Activated T-helper 2 cell treated with anti-CD3 and anti-CD28 coated beads, Interferon-gamma antibody, Interleukin-2, Interleukin-4, amounts not matched to agents 10 μg/mL and 5 μg/mL and 100 μg/mL, durations not matched to agents 14 hours and 24 hours and 36 hours (primary cell): ENCODE data around the gene DGKD. TPM values are rescaled to one million over a fixed set of nuclear protein-coding genes. Genes with fewer than 3 reads are reported as not detected.
A peak's percentile ranks its signal among the peaks of the same experiment; 100 is the strongest.
"Not testable (repeated sequence)": the region's sequence is repeated elsewhere in the genome, so short reads cannot be mapped to it uniquely, and the experiment has no call there.

Experiments used
- DNase-seq: peaks from one replicate; pipeline ENCODE4 v3.0.0; 2021; ENCODE audit warnings: low spot score
- H3K27ac Mint-ChIP-seq: one replicate; pipeline ENCODE4 v1.8.0; 2021; ENCODE audit warnings: mixed read lengths
- H3K27me3 Mint-ChIP-seq: one replicate; pipeline ENCODE4 v1.8.0; 2021; ENCODE audit warnings: low read depth, mixed read lengths
- H3K36me3 Mint-ChIP-seq: one replicate; pipeline ENCODE4 v1.8.0; 2021; ENCODE audit warnings: low read depth, mixed read lengths
- H3K4me1 Mint-ChIP-seq: one replicate; pipeline ENCODE4 v1.8.0; 2021; ENCODE audit warnings: low read depth, mixed read lengths
- H3K4me3 Mint-ChIP-seq: one replicate; pipeline ENCODE4 v1.8.0; 2021; ENCODE audit warnings: low read depth, mild to moderate bottlenecking, moderate library complexity, mixed read lengths
- H3K9me3 Mint-ChIP-seq: one replicate; pipeline ENCODE4 v1.8.0; 2021; ENCODE audit warnings: mixed read lengths
- intact Hi-C: fragments of 100-400 bp; cut with micrococcal nuclease; formaldehyde crosslinking; loops from one replicate; pipeline ENCODE4 v1.15.1; 2023
- total RNA-seq: library from RNA; stranded (reverse); gene quantifications from 2 replicates; pipeline ENCODE4 v1.2.3, GENCODE V29; 2022

Gene DGKD
- total RNA-seq, 1 donor from 2014 or later: 58.3 TPM

GRCh38 chr2:233384811-233385488 lies 30.7 kb downstream of the DGKD start:
- no peaks in the 10 kb centered on the region for H3K9me3 Mint-ChIP-seq
- H3K36me3 Mint-ChIP-seq: peaks cover 28% of the 10 kb centered on the region
- intact Hi-C loops: loop anchor here (10.0 kb wide), 1 partner anchor 60 kb away; no protein-coding TSS in a partner anchor
- H3K4me3 Mint-ChIP-seq: peak overlapping the region; percentile 71
- peak overlapping the region; percentile 95 for H3K27ac Mint-ChIP-seq
- no peak for DNase-seq
- no peaks in the 10 kb centered on the region for H3K27me3 Mint-ChIP-seq
- H3K4me1 Mint-ChIP-seq: peaks cover 61% of the 10 kb centered on the region

- no peaks in the 10 kb centered on the region for H3K27me3 Mint-ChIP-seq
- intact Hi-C loops: loop anchor here (2.0 to 10.0 kb wide), 2 partner anchors 55 to 59 kb away; no protein-coding TSS in a partner anchor
- peaks cover 58% of the 10 kb centered on the region for H3K4me1 Mint-ChIP-seq
- peaks cover 33% of the 10 kb centered on the region for H3K36me3 Mint-ChIP-seq
- no peaks in the 10 kb centered on the region for H3K9me3 Mint-ChIP-seq
- peak overlapping the region; percentile 71 for H3K4me3 Mint-ChIP-seq
- DNase-seq: no peak
- peak overlapping the region; percentile 95 for H3K27ac Mint-ChIP-seq
Measured at GRCh38 chr2:233385489-233386044, 31.3 kb downstream of the DGKD start.

DNA sequence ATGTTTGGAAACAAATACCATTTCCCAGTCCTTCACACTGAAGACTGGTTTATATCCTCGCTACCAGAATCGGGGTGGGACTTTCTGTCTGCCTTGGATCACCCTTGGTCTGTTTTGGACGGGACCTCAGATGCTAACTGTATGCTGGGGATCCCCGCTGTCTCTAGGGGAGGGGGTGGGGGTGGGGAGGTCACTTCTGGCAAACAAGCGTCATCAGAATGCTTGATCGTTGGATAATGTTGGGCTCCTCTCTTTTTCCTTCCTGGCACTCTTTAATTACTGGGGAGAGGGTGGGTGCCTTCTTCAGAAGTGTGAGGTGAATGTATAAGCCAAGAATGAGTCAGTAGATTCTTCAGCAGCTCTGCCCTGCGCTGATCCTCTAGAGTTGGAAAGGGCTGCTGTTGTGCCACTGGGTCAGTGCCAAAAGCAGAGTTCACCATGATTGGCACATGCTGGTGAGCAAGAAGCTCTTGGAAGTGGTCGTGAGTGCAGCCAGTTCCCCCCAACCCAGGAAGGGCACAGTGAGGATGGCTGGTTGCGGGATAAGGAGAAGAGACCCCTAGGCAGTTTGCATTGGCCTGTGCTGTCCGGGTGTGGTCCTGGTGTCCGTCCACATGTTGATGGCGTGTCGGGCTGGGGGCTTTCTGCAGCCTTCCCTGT lies 32.2 kb downstream of the DGKD start:
- no peaks in the 10 kb centered on the region for H3K27me3 Mint-ChIP-seq
- DNase-seq: no peak
- intact Hi-C loops: loop anchor here (2.0 to 10.0 kb wide), 2 partner anchors 56 to 58 kb away; no protein-coding TSS in a partner anchor
- H3K27ac Mint-ChIP-seq: peak overlapping the region; percentile 95
- H3K4me3 Mint-ChIP-seq: peak overlapping the region; percentile 71
- peaks cover 33% of the 10 kb centered on the region for H3K36me3 Mint-ChIP-seq
- H3K9me3 Mint-ChIP-seq: no peaks in the 10 kb centered on the region
- peaks cover 48% of the 10 kb centered on the region for H3K4me1 Mint-ChIP-seq

DNA sequence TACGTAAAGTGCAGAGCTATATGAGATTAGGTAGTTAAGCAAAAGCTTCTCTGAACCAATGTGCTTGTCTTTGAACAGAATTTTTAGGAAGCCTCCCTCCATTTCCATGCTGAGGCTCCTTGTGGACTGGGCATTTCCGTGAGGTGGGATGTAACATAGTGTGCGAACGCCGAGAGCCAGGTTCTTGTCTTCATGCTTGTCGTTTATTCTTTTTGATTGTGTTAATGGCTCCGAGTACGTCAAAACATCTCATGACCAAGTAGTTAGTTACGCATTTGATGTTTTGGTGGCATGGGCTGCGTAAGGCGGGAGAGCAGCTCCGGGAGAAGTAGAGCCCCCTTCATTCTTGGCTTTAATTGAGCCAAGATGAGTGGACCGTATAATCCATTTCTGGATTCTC lies 32.9 kb downstream of the DGKD start:
- H3K27me3 Mint-ChIP-seq: no peaks in the 10 kb centered on the region
- peaks cover 37% of the 10 kb centered on the region for H3K36me3 Mint-ChIP-seq
- H3K9me3 Mint-ChIP-seq: no peaks in the 10 kb centered on the region
- intact Hi-C loops: loop anchor here (2.0 to 10.0 kb wide), 2 partner anchors 56 to 58 kb away; no protein-coding TSS in a partner anchor
- peaks cover 47% of the 10 kb centered on the region for H3K4me1 Mint-ChIP-seq
- H3K4me3 Mint-ChIP-seq: peak overlapping the region; percentile 13
- DNase-seq: no peak
- peak overlapping the region; percentile 63 for H3K27ac Mint-ChIP-seq

DNA sequence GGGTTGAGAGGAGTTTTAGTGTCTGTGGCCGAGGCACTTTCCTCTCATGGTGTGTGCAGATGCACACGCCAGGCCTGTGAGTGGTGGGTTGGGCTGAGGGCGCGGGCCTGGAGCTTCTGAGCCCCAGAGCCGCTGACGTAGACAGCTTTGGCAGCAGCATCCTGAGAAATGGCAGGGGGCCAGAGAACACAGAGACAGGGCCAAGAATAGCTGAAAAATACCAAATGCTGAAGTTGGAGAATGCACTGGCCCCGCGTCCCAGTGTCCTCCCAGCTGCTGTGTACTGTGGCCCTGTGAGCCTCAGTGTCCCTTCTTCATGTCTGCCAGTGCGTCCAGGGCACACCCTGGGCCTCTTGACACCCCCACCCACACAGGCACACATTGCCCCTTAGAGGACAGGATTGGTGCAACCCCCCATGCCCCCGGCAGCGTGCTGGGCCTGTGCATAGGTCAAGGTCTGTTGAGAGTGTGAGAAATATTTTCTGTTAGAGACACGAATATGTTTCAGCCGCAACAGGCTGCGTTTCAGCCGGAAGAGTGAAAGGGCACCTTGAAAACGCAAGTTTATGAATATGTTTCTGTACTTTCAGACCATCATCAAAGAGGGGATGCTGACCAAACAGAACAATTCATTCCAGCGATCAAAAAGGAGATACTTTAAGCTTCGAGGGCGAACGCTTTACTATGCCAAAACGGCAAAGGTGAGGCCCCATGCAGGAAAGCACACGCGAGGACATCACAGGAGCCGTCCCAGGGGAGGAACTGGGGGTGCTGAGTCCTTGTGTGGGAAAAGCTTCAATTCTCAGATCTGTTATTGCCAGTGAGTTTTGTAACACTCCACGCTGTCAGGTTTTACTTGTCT lies 33.6 kb downstream of the DGKD start:
- intact Hi-C loops: loop anchor here (2.0 to 10.0 kb wide), 2 partner anchors 57 kb away; no protein-coding TSS in a partner anchor
- Mint-ChIP-seq H3K27ac (no peak overlapping the region), H3K9me3 (no peaks in the 10 kb centered on the region), H3K4me1 (peaks cover 40% of the 10 kb centered on the region), H3K27me3 (no peaks in the 10 kb centered on the region), H3K4me3 (no peak overlapping the region), H3K36me3 (peaks cover 31% of the 10 kb centered on the region)
- no peak for DNase-seq

DNA sequence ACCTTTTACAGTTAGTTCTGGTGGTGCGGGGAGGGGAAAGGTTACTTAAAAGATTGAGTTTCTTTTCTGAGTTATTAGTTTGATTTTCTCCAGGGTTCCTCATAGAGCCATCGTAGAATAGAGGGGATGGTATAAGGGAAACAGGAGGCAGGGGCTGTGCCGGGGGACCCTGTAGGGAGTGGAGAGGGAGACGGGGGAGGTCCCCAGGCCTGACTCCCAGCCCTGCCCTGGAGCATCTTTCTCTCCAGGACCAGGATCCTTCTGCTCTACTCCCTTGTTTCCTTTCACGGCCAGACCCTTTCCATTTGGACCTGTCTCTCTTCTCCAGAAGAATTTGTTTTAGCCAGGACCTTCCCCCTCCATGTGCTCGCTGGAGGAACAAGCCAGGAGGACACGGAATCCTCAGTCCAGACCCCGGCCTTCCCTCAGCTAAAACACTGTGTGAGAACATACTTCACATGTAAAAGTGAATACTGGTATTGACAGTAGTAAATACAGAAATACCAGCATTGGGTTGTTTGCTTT lies 35.4 kb downstream of the DGKD start:
- Mint-ChIP-seq H3K27ac (no peak overlapping the region), H3K27me3 (no peaks in the 10 kb centered on the region), H3K4me1 (peaks cover 33% of the 10 kb centered on the region), H3K36me3 (peaks cover 31% of the 10 kb centered on the region), H3K9me3 (no peaks in the 10 kb centered on the region), H3K4me3 (no peak overlapping the region)
- DNase-seq: no peak
- intact Hi-C loops: loop anchor here (10.0 kb wide), 1 partner anchor 55 kb away; no protein-coding TSS in a partner anchor

GRCh38 chr2:233395687-233396086 lies 41.4 kb downstream of the DGKD start:
- H3K36me3 Mint-ChIP-seq: peaks cover 45% of the 10 kb centered on the region
- H3K27ac Mint-ChIP-seq: no peak overlapping the region
- no peaks in the 10 kb centered on the region for H3K27me3 Mint-ChIP-seq
- DNase-seq: no peak
- H3K4me3 Mint-ChIP-seq: no peak overlapping the region
- peaks cover 24% of the 10 kb centered on the region for H3K4me1 Mint-ChIP-seq
- H3K9me3 Mint-ChIP-seq: no peaks in the 10 kb centered on the region
- intact Hi-C loops: no loop called here

GRCh38 chr2:233396726-233397665 lies 42.7 kb downstream of the DGKD start:
- H3K4me3 Mint-ChIP-seq, intact Hi-C loops, H3K9me3 Mint-ChIP-seq, DNase-seq, H3K27me3 Mint-ChIP-seq: not testable (repeated sequence)
- H3K36me3 Mint-ChIP-seq: peaks cover 39% of the 10 kb centered on the region
- peak overlapping the region; percentile 36 for H3K27ac Mint-ChIP-seq
- peaks cover 28% of the 10 kb centered on the region for H3K4me1 Mint-ChIP-seq

GRCh38 chr2:233399306-233400225 lies 45.3 kb downstream of the DGKD start:
- peak; percentile 34 for DNase-seq
- Mint-ChIP-seq H3K27me3 (no peaks in the 10 kb centered on the region), H3K4me3 (peak overlapping the region; percentile 37), H3K36me3 (peaks cover 45% of the 10 kb centered on the region), H3K9me3 (no peaks in the 10 kb centered on the region), H3K4me1 (peaks cover 37% of the 10 kb centered on the region), H3K27ac (peak overlapping the region; percentile 85)
- intact Hi-C loops: loop anchor here (2.0 kb wide), 1 partner anchor 15 kb away; no protein-coding TSS in a partner anchor

GRCh38 chr2:233400341-233400740 lies 46.0 kb downstream of the DGKD start:
- H3K9me3 Mint-ChIP-seq: no peaks in the 10 kb centered on the region
- H3K27me3 Mint-ChIP-seq: no peaks in the 10 kb centered on the region
- H3K36me3 Mint-ChIP-seq: peaks cover 43% of the 10 kb centered on the region
- DNase-seq: no peak
- peak overlapping the region; percentile 80 for H3K27ac Mint-ChIP-seq
- intact Hi-C loops: no loop called here
- H3K4me1 Mint-ChIP-seq: peaks cover 39% of the 10 kb centered on the region
- H3K4me3 Mint-ChIP-seq: peak overlapping the region; percentile 33
